IMR-90 (cell line): ENCODE data around the gene INPP5B.

Experiments used
- CTCF ChIP-seq: conservative IDR thresholded peaks from 2 replicates; pipeline ENCODE4 v1.5.1; 2012; ENCODE audit warnings: mild to moderate bottlenecking, low read depth, low read length, improper control_type of control experiment
- MAFK ChIP-seq: IDR thresholded peaks from 2 replicates; pipeline ENCODE4 v1.6.1; 2012; ENCODE audit warnings: low read depth, low read length, improper control_type of control experiment
- MAZ ChIP-seq: IDR thresholded peaks from 2 replicates; pipeline ENCODE4 v1.6.1; 2012; ENCODE audit warnings: low read depth, mild to moderate bottlenecking, low read length, improper control_type of control experiment, moderate library complexity, borderline replicate concordance
- MXI1 ChIP-seq: IDR thresholded peaks from 2 replicates; pipeline ENCODE4 v1.6.1; 2012; ENCODE audit warnings: low read depth, mild to moderate bottlenecking, low read length, moderate library complexity, borderline replicate concordance
- POLR2A ChIP-seq: IDR thresholded peaks from 2 replicates; pipeline ENCODE4 v1.6.1; 2012; ENCODE audit warnings: mild to moderate bottlenecking, low read depth, low read length
- RAD21 ChIP-seq: IDR thresholded peaks from 2 replicates; pipeline ENCODE4 v1.6.1; 2012; ENCODE audit warnings: low read length, improper control_type of control experiment
- RCOR1 ChIP-seq: IDR thresholded peaks from 2 replicates; pipeline ENCODE4 v1.6.1; 2012; ENCODE audit warnings: mild to moderate bottlenecking, low read length, improper control_type of control experiment; ENCODE audit not compliant: insufficient replicate concordance
- RFX5 ChIP-seq: IDR thresholded peaks from 2 replicates; pipeline ENCODE4 v1.8.0; 2012; ENCODE audit warnings: low read depth, mild to moderate bottlenecking, low read length, moderate library complexity
- TF ChIP-seq, protein P1 (sequence below): fragments of 150-350 bp; IDR thresholded peaks from 2 replicates; pipeline ENCODE4 v1.6.1; 2017; ENCODE audit warnings: mild to moderate bottlenecking, antibody characterized with exemption, low read length, low read depth

DNA sequence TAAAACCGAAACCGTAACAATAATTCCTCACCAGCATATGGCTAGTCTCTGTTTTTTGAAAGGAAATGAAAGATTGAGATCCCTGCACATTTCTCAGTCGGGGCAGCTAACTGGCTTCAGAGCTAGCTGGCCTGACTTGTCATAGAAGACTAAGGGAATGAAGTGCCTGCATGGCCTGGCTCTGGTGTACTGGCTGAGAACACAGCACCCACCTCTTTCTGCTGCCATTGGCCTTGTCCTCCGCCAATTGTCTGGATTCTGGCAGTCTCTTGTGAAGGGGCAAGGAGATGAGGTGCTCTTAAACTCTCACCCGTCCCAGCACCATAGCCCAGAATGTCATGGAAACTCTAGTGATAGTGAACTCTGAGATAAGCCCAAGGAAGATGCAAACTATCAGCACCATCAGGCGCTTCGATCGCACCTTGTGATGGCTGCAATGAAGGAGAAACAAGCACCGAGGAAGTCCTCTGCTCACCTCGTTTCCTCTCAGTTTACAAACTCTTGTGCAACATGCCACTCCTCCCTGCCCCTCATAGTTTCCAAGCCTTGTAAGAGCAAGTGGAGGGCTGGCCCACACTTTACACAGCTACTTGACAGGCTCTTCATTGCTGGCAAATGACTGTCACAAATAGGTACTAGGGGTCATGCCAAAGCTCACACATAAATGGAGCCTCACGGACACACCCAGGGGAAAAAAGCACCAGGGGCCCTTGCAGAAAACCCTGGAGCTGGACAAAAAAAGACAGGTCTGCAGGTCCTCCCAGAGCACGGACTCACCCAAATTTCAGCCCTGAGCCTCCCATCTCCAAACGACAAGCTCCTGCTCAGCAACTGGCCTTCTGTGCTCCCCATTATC, 16.4 kb downstream of the INPP5B start:
- no peak for TF ChIP-seq CTCF
- TF ChIP-seq RFX5 = no peak
- TF ChIP-seq RCOR1 = no peak
- no peak for TF ChIP-seq POLR2A
- no peak for TF ChIP-seq RAD21
- TF ChIP-seq, protein P1, sequence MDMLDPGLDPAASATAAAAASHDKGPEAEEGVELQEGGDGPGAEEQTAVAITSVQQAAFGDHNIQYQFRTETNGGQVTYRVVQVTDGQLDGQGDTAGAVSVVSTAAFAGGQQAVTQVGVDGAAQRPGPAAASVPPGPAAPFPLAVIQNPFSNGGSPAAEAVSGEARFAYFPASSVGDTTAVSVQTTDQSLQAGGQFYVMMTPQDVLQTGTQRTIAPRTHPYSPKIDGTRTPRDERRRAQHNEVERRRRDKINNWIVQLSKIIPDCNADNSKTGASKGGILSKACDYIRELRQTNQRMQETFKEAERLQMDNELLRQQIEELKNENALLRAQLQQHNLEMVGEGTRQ = no peak
- TF ChIP-seq MXI1 = no peak
- no peak for TF ChIP-seq MAZ
- no peak for TF ChIP-seq MAFK
